ENCODE measurements around the gene ITPR3. TPM values are rescaled to one million over a fixed set of nuclear protein-coding genes. Genes with fewer than 3 reads are reported as not detected.

The ITPR3 gene
- polyA plus RNA-seq, 1 of the 3 experiments (the other 2 are of a cell fraction), result 8.1 TPM

DNA sequence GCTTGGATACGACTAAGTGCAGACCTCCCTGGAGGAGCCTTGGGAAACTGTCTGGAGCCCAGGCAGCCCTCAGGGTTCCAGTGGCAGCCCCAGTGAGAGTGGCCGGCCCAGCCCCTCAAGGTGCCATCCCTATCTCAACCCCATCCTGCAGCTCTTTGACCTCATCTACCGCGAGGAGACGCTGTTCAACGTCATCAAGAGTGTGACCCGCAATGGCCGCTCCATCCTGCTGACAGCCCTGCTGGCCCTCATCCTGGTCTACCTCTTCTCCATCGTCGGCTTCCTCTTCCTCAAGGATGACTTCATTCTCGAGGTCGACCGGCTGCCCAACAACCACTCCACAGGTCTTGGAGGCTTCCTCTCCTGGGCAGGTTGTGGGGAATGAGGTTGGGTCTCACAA is 69.6 kb downstream of the ITPR3 start:
- H3K27ac ChIP-seq (ENCODE audit: low read depth in 2 of 2, low read length in 1 of 2), result no peak overlapping the region
- no peaks in the 10 kb centered on the region for H4K20me1 ChIP-seq (ENCODE audit: insufficient read depth)
- TF ChIP-seq, protein P1, sequence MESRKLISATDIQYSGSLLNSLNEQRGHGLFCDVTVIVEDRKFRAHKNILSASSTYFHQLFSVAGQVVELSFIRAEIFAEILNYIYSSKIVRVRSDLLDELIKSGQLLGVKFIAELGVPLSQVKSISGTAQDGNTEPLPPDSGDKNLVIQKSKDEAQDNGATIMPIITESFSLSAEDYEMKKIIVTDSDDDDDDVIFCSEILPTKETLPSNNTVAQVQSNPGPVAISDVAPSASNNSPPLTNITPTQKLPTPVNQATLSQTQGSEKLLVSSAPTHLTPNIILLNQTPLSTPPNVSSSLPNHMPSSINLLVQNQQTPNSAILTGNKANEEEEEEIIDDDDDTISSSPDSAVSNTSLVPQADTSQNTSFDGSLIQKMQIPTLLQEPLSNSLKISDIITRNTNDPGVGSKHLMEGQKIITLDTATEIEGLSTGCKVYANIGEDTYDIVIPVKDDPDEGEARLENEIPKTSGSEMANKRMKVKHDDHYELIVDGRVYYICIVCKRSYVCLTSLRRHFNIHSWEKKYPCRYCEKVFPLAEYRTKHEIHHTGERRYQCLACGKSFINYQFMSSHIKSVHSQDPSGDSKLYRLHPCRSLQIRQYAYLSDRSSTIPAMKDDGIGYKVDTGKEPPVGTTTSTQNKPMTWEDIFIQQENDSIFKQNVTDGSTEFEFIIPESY (IDR thresholded peaks at IDR 0.05; ENCODE audit: borderline replicate concordance, low read depth), result no peak
- TF ChIP-seq CHD2 (IDR thresholded peaks at IDR 0.05; ENCODE audit: low read length, partially characterized antibody) (no peak), NFIC (IDR thresholded peaks at IDR 0.05; ENCODE audit: borderline replicate concordance) (no peak), EZH2phosphoT487 (IDR thresholded peaks at IDR 0.05; ENCODE audit: borderline replicate concordance, low read depth) (no peak)
- H3K27me3 ChIP-seq (ENCODE audit: insufficient read depth), result no peaks in the 10 kb centered on the region
- H3K4me3 ChIP-seq (ENCODE audit: low read depth in 2 of 2, low read length in 1 of 2), result no peak overlapping the region
- no peak overlapping the region for H3K4me2 ChIP-seq
- H3K36me3 ChIP-seq (replicated peaks in 1 of 2; ENCODE audit: control insufficient read depth in 1 of 2, insufficient read depth in 2 of 2, low read length in 1 of 2), result no peaks in the 10 kb centered on the region
- no peaks in the 10 kb centered on the region for H3K9me3 ChIP-seq
- ChIA-PET CTCF (interaction anchor here (1.1 to 2.7 kb wide), 3 partner anchors 10 to 106 kb away, joined by 3 to 14 read pairs (median 7); no protein-coding TSS in a partner anchor), POLR2A (no interaction called here)
- no peak for DNase-seq
- H2AFZ ChIP-seq (ENCODE audit: low read depth), result no peak overlapping the region
- no peak overlapping the region for H3K9ac ChIP-seq
- H3K9me2 ChIP-seq, result no peaks in the 10 kb centered on the region
- no peaks in the 10 kb centered on the region for H3F3A ChIP-seq (replicated peaks; ENCODE audit: insufficient read depth)
- H3K79me2 ChIP-seq (ENCODE audit: insufficient read depth), result no peaks in the 10 kb centered on the region
- WGBS (ENCODE audit: low lambda C conversion rate), result 90% methylated on average over 12 of the region's 13 CpGs
- H3K4me1 ChIP-seq (ENCODE audit: control insufficient read depth in 1 of 2, insufficient read depth in 2 of 2, low read depth in 1 of 2, low read length in 1 of 2), result peaks cover 16% of the 10 kb centered on the region in 2 experiments; a peak in 3 of 4 replicates

DNA sequence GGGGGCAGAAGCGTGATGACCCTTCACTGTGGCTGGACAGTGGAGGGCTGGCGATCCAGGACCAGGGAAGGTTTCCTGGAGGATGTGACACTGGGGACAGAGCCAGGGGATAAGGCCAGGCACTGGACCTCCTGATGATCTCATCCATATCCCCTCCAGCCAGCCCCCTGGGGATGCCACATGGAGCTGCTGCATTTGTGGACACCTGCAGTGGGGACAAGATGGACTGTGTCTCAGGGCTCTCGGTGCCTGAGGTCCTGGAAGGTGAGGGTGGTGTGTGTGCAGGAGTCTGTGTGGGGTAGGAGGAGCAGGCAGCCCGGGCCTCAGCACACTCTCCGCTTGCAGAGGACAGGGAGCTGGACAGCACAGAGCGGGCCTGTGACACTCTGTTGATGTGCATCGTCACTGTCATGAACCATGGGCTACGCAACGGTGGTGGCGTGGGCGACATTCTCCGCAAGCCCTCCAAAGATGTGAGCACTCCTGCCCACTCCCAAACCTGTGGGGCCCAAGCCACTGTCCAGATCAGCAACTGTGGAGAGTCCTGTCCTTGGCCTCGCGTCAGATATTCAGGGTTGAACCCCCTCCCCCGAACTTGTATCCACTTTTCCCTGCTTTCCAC is 70.4 kb downstream of the ITPR3 start:
- H3K36me3 ChIP-seq (replicated peaks in 1 of 2; ENCODE audit: control insufficient read depth in 1 of 2, insufficient read depth in 2 of 2, low read length in 1 of 2), result peaks cover 5 to 8% of the 10 kb centered on the region in 2 experiments
- peaks cover under 1% of the 10 kb centered on the region for H3F3A ChIP-seq (replicated peaks; ENCODE audit: insufficient read depth)
- TF ChIP-seq FOXJ3 (CRISPR knock-in tag; IDR thresholded peaks at IDR 0.05), result no peak
- TF ChIP-seq FOXM1 (IDR thresholded peaks at IDR 0.05; ENCODE audit: low read depth), result no peak
- no peaks in the 10 kb centered on the region for H3K9me2 ChIP-seq
- no peak overlapping the region for H3K4me2 ChIP-seq
- H3K4me1 ChIP-seq (ENCODE audit: control insufficient read depth in 1 of 2, insufficient read depth in 2 of 2, low read depth in 1 of 2, low read length in 1 of 2), result peaks cover 24% of the 10 kb centered on the region in 2 experiments; a peak in 3 of 4 replicates
- 92% methylated on average over 15 of the region's 15 CpGs for WGBS (ENCODE audit: low lambda C conversion rate)
- H4K20me1 ChIP-seq (ENCODE audit: insufficient read depth), result no peaks in the 10 kb centered on the region
- H3K4me3 ChIP-seq (ENCODE audit: low read depth in 2 of 2, low read length in 1 of 2), result no peak overlapping the region
- H3K79me2 ChIP-seq (ENCODE audit: insufficient read depth), result no peaks in the 10 kb centered on the region
- DNase-seq, result peak; percentile 26
- no peak overlapping the region for H3K27ac ChIP-seq (ENCODE audit: low read depth in 2 of 2, low read length in 1 of 2)
- H2AFZ ChIP-seq (ENCODE audit: low read depth), result no peak overlapping the region
- ChIA-PET CTCF (interaction anchor here (0.7 to 2.7 kb wide), 6 partner anchors 9 to 111 kb away, joined by 3 to 14 read pairs (median 3); partner anchors contain the start of genes BAK1 and UQCC2), POLR2A (no interaction called here)
- no peak overlapping the region for H3K9ac ChIP-seq
- H3K27me3 ChIP-seq (ENCODE audit: insufficient read depth), result no peaks in the 10 kb centered on the region
- no peaks in the 10 kb centered on the region for H3K9me3 ChIP-seq

DNA sequence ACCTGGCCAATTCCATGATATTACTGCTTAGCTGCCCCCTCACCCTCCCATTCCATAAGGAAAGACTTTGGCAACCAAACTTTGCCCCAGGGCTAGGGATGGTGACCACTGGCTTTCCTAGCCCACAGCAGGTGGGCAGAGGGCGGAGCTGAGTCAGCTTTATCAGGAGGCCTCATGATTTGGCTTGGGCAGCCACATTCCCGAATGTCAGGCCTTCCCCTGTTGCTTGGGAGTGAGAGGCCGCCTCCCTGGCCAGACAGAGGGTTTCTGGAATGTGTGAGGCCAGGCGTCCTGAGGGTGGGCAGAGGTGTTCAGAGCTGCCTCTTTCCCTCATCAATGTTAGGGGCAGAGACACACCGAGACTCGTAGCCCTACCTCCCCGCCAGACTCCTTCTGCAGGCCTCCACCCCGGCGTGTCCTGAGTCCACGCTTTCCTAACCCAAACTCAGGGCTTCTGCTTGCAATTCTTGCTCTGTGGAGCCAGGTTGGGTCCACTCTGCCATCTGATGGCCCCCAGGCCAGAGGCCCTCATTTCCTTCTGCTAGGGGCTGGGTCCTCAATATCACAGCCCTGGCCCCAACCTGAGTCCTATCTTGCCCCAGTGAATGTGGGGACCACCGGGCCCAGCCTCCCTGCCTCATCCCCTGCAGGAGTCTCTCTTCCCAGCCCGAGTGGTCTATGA is 71.1 kb downstream of the ITPR3 start:
- TF ChIP-seq TCF12 (IDR thresholded peaks at IDR 0.05), result no peak
- Histone ChIP-seq H3K27ac (ENCODE audit: low read depth in 2 of 2, low read length in 1 of 2) (no peak overlapping the region), H3K27me3 (ENCODE audit: insufficient read depth) (no peaks in the 10 kb centered on the region), H3K36me3 (replicated peaks in 1 of 2; ENCODE audit: control insufficient read depth in 1 of 2, insufficient read depth in 2 of 2, low read length in 1 of 2) (peaks cover 5 to 9% of the 10 kb centered on the region in 2 experiments), H3K79me2 (ENCODE audit: insufficient read depth) (no peaks in the 10 kb centered on the region), H4K20me1 (ENCODE audit: insufficient read depth) (no peaks in the 10 kb centered on the region), H3K9me2 (no peaks in the 10 kb centered on the region), H3K9me3 (no peaks in the 10 kb centered on the region), H3F3A (replicated peaks; ENCODE audit: insufficient read depth) (peaks cover 7% of the 10 kb centered on the region), H3K4me1 (ENCODE audit: control insufficient read depth in 1 of 2, insufficient read depth in 2 of 2, low read depth in 1 of 2, low read length in 1 of 2) (peaks cover 31% of the 10 kb centered on the region in 2 experiments; a peak in 3 of 4 replicates), H3K4me2 (no peak overlapping the region), H2AFZ (ENCODE audit: low read depth) (no peak overlapping the region), H3K9ac (no peak overlapping the region), H3K4me3 (ENCODE audit: low read depth in 2 of 2, low read length in 1 of 2) (no peak overlapping the region)
- POLR2A ChIA-PET, result no interaction called here
- DNase-seq, result no peak
- CTCF ChIA-PET, result interaction anchor here (0.7 to 2.9 kb wide), 8 partner anchors 8 to 112 kb away, joined by 3 to 14 read pairs (median 4); partner anchors contain the start of genes BAK1 and UQCC2
- 95% methylated on average over 11 of the region's 12 CpGs for WGBS (ENCODE audit: low lambda C conversion rate)
